SK-N-SH (cell line): ENCODE results near the gene HSPA4L. TPM values are rescaled to one million over a fixed set of nuclear protein-coding genes. Genes with fewer than 3 reads are reported as not detected.

Experiments used
- CTCF ChIA-PET: fragments of 300-600, 350-600 bp; formaldehyde crosslinking; extraction: SDS; loops from one replicate; lab custom pipeline; 2021; lab: Yijun Ruan, JAX
- POLR2A ChIA-PET: fragments of 350-600 bp; sonication (Branson Sonifier 250); formaldehyde crosslinking; extraction: SDS; loops from one replicate; lab custom pipeline; 2020; ENCODE audit warnings: antibody characterized with exemption, inconsistent platforms; lab: Yijun Ruan, JAX
- DNase-seq: peaks from one replicate; pipeline ENCODE4 v3.0.0; 2012
- H2AFZ ChIP-seq: fragments of 200-600 bp; sonication (generic); 2 replicates; pipeline ENCODE4 v1.8.1; 2016; ENCODE audit warnings: antibody characterized with exemption, mild to moderate bottlenecking, low read depth
- H3F3A ChIP-seq: fragments of 200-600 bp; sonication (generic); replicated peaks from 2 replicates; pipeline ENCODE3; 2016; ENCODE audit warnings: antibody characterized with exemption, mild to moderate bottlenecking; ENCODE audit not compliant: insufficient read depth
- H3K27ac ChIP-seq, 2 experiments: fragments of 200-500 bp in 1 of 2; fragments of 200-600 bp in 1 of 2; sonication (Bioruptor generic) in 1 of 2; sonication (generic), shearing (Covaris generic) in 1 of 2; 2 replicates each; pipeline versions ENCODE4 v1.5.1 to v1.6.1; 2014 to 2016; ENCODE audit warnings: low read depth in 2 of 2, inconsistent platforms in 1 of 2, low read length in 1 of 2, mild to moderate bottlenecking in 1 of 2, mixed read lengths in 1 of 2
- H3K27me3 ChIP-seq: fragments of 200-600 bp; sonication (generic), shearing (Covaris generic); 2 replicates; pipeline ENCODE4 v1.6.1; 2016; ENCODE audit warnings: mixed run types; ENCODE audit not compliant: insufficient read depth
- H3K36me3 ChIP-seq, 2 experiments: fragments of 200-500 bp in 1 of 2; fragments of 200-600 bp in 1 of 2; sonication (Bioruptor generic) in 1 of 2; sonication (generic) in 1 of 2; replicated peaks in 1 of 2; 2 replicates each; pipeline versions ENCODE3 to v1.5.1; 2014 to 2016; ENCODE audit warnings: low read length in 1 of 2, mild to moderate bottlenecking in 1 of 2; ENCODE audit not compliant: insufficient read depth in 2 of 2, control insufficient read depth in 1 of 2
- H3K4me1 ChIP-seq, 2 experiments: fragments of 200-500 bp in 1 of 2; fragments of 200-600 bp in 1 of 2; sonication (Bioruptor generic) in 1 of 2; sonication (generic), shearing (Covaris generic) in 1 of 2; 2 replicates each; pipeline versions ENCODE4 v1.5.1 to v1.6.1; 2014 to 2016; ENCODE audit warnings: low read depth in 1 of 2, low read length in 1 of 2, mixed run types in 1 of 2; ENCODE audit not compliant: insufficient read depth in 2 of 2, control insufficient read depth in 1 of 2
- H3K4me2 ChIP-seq: fragments of 200-600 bp; sonication (generic), shearing (Covaris generic); 2 replicates; pipeline ENCODE4 v1.6.1; 2017; ENCODE audit warnings: mixed run types
- H3K4me3 ChIP-seq, 2 experiments: fragments of 200-500 bp in 1 of 2; fragments of 200-600 bp in 1 of 2; sonication (Bioruptor generic) in 1 of 2; sonication (generic), shearing (Covaris generic) in 1 of 2; 2 replicates each; pipeline versions ENCODE4 v1.5.1 to v1.8.1; 2014 to 2016; ENCODE audit warnings: low read depth in 2 of 2, inconsistent platforms in 1 of 2, low read length in 1 of 2, mild to moderate bottlenecking in 1 of 2, mixed read lengths in 1 of 2, moderate library complexity in 1 of 2
- H3K79me2 ChIP-seq: fragments of 200-600 bp; sonication (generic); 2 replicates; pipeline ENCODE4 v1.8.1; 2017; ENCODE audit warnings: mild to moderate bottlenecking; ENCODE audit not compliant: insufficient read depth
- H3K9ac ChIP-seq: fragments of 200-600 bp; sonication (generic); 2 replicates; pipeline ENCODE4 v1.6.1; 2017; ENCODE audit warnings: mixed run types
- H3K9me2 ChIP-seq: fragments of 200-600 bp; sonication (generic); 2 replicates; pipeline ENCODE4 v1.6.1; 2017; ENCODE audit warnings: mixed run types
- H3K9me3 ChIP-seq: fragments of 200-600 bp; sonication (generic); 2 replicates; pipeline ENCODE4 v1.6.1; 2017; ENCODE audit warnings: mixed run types, mild to moderate bottlenecking, moderate library complexity
- H4K20me1 ChIP-seq: fragments of 200-600 bp; sonication (generic); 2 replicates; pipeline ENCODE4 v1.6.1; 2017; ENCODE audit warnings: mild to moderate bottlenecking, mixed run types; ENCODE audit not compliant: insufficient read depth
- CHD2 ChIP-seq: fragments of 150-350 bp; IDR thresholded peaks from 2 replicates; pipeline ENCODE4 v1.6.1; 2018; ENCODE audit warnings: low read length; ENCODE audit not compliant: partially characterized antibody
- ELF1 ChIP-seq: IDR thresholded peaks from 2 replicates; pipeline ENCODE4 v1.4.0; 2012
- FOXJ3 ChIP-seq: sonication (generic); formaldehyde crosslinking; IDR thresholded peaks from 2 replicates; pipeline ENCODE4 v1.5.1; 2020; ENCODE audit warnings: mild to moderate bottlenecking, missing genetic modification reagents
- POLR2AphosphoS5 ChIP-seq: IDR thresholded peaks from 2 replicates; pipeline ENCODE4 v1.6.1; 2012; ENCODE audit warnings: low read depth, low read length
- TCF12 ChIP-seq: IDR thresholded peaks from 2 replicates; pipeline ENCODE4 v1.4.0; 2012
- YY1 ChIP-seq: IDR thresholded peaks from 2 replicates; pipeline ENCODE4 v1.4.0; 2012; ENCODE audit warnings: low read depth, mild to moderate bottlenecking
- WGBS: methylation state at CpG from one replicate; pipeline ENCODE4 v1.1.6; 2017; ENCODE audit warnings: low lambda C conversion rate; 5-methylcytosine and 5-hydroxymethylcytosine counted together
- polyA plus RNA-seq, 3 experiments: library from polyadenylated mRNA; depleted of rRNA; stranded (reverse); fragments of >200 nt; gene quantifications; 2 replicates each; pipeline ENCODE4 v1.2.3, GENCODE V29; 2012
- TF ChIP-seq, protein P1 (sequence below): fragments of 150-350 bp; IDR thresholded peaks from 2 replicates; pipeline ENCODE4 v1.6.1; 2017; ENCODE audit warnings: antibody characterized with exemption, low read length, low read depth, borderline replicate concordance
- TF ChIP-seq, protein P2 (sequence below): IDR thresholded peaks from 2 replicates; pipeline ENCODE4 v1.4.0; 2012; ENCODE audit warnings: low read depth, borderline replicate concordance
- TF ChIP-seq, protein P3 (sequence below): IDR thresholded peaks from 2 replicates; pipeline ENCODE4 v1.4.0; 2012; ENCODE audit warnings: low read depth
- TF ChIP-seq, protein P4 (sequence below): IDR thresholded peaks from 2 replicates; pipeline ENCODE4 v1.6.1; 2012; ENCODE audit warnings: mild to moderate bottlenecking, low read depth, low read length, moderate library complexity

The HSPA4L gene
- polyA plus RNA-seq, 1 of the 3 experiments (the other 2 are of a cell fraction): 1.6 TPM

DNA sequence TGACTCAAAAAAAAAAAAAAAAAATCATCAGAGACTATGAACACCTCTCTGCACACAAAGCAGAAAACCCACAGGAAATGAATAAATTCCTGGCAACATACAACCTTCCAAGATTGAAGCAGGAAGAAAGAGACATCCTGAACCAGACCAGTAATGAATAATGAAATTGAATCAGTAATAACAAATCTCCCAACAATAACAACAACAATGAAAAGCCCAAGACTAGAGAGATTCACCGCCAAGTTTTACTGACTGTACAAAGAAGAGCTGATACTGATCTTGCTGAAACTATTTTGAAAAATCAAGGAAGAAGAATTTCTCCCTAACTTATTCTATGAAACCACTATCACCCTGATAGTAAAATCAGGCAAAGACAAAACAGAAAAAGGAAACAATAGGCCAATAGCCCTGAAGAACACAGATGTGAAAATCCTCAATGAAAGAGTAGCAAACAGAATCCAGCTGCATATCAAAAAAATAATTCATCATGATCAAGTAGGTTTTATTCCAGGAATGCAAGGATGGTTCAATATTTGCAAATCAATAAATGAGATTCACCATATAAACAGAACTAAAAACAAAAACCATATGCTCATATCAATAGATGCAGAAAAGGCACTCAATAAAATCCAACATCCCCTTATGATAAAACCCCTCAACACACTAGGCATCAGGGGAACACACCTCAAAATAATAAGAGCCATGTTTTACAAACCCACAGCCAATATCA is 67.5 kb downstream of the HSPA4L start:
- no peaks in the 10 kb centered on the region for H4K20me1 ChIP-seq
- H3K27ac ChIP-seq: no peak overlapping the region
- peaks cover 16% of the 10 kb centered on the region for H3K9me3 ChIP-seq
- no peaks in the 10 kb centered on the region for H3K9me2 ChIP-seq
- no peaks in the 10 kb centered on the region for H3K36me3 ChIP-seq
- CTCF ChIA-PET: no interaction called here
- no peaks in the 10 kb centered on the region; a peak in 1 of 4 replicates for H3K4me1 ChIP-seq
- no peak overlapping the region for H2AFZ ChIP-seq
- no peak for TF ChIP-seq POLR2AphosphoS5
- TF ChIP-seq, protein P1, sequence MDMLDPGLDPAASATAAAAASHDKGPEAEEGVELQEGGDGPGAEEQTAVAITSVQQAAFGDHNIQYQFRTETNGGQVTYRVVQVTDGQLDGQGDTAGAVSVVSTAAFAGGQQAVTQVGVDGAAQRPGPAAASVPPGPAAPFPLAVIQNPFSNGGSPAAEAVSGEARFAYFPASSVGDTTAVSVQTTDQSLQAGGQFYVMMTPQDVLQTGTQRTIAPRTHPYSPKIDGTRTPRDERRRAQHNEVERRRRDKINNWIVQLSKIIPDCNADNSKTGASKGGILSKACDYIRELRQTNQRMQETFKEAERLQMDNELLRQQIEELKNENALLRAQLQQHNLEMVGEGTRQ: no peak
- no peak for TF ChIP-seq ELF1
- no peak for TF ChIP-seq FOXJ3 (CRISPR knock-in tag)
- TF ChIP-seq CHD2: no peak
- no peak for TF ChIP-seq TCF12
- no peak for TF ChIP-seq YY1
- TF ChIP-seq, protein P2, sequence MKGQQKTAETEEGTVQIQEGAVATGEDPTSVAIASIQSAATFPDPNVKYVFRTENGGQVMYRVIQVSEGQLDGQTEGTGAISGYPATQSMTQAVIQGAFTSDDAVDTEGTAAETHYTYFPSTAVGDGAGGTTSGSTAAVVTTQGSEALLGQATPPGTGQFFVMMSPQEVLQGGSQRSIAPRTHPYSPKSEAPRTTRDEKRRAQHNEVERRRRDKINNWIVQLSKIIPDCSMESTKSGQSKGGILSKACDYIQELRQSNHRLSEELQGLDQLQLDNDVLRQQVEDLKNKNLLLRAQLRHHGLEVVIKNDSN: no peak
- TF ChIP-seq, protein P3, sequence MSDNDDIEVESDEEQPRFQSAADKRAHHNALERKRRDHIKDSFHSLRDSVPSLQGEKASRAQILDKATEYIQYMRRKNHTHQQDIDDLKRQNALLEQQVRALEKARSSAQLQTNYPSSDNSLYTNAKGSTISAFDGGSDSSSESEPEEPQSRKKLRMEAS: no peak
- WGBS: 96% methylated on average over 1 of the region's 1 CpG
- H3K4me2 ChIP-seq: no peak overlapping the region
- POLR2A ChIA-PET: no interaction called here
- H3F3A ChIP-seq: no peaks in the 10 kb centered on the region
- H3K9ac ChIP-seq: no peak overlapping the region
- 0 out of 2 replicates have a peak, but pooled peaks cover 5% of the 10 kb centered on the region for H3K79me2 ChIP-seq
- no peak for DNase-seq
- no peaks in the 10 kb centered on the region for H3K27me3 ChIP-seq
- no peak overlapping the region for H3K4me3 ChIP-seq

DNA sequence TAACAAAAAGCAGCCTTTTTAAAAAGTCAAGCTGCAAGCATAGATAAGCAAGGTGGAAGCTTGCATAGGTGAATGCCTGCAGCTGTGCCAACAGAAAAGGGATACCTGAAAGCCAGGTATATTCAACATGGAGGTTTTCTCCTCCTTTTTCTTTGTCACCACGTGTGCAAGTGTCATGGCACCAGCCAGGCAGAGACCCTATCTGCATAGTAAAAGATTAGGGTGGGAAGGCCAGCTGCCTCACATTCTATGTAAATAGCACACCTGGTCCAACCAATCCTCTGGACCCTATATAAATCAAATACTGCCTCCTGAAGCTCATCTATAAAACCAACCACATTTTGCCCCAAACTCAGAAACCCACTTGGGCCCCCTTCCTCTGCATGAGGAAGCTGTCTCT is 70.5 kb downstream of the HSPA4L start:
- no peak overlapping the region for H3K4me2 ChIP-seq
- no peak overlapping the region for H3K4me3 ChIP-seq
- no peak for DNase-seq
- no peaks in the 10 kb centered on the region for H3K36me3 ChIP-seq
- no peaks in the 10 kb centered on the region for H3K9me2 ChIP-seq
- no peaks in the 10 kb centered on the region for H4K20me1 ChIP-seq
- no peak overlapping the region for H3K9ac ChIP-seq
- no peaks in the 10 kb centered on the region for H3K27me3 ChIP-seq
- peaks cover 11% of the 10 kb centered on the region; the same call in 1 of the 2 replicates for H3K9me3 ChIP-seq
- no peak overlapping the region for H2AFZ ChIP-seq
- CTCF ChIA-PET: no interaction called here
- whole genome bisulfite sequencing: 64% methylated on average over 1 of the region's 1 CpG
- no peak overlapping the region for H3K27ac ChIP-seq
- TF ChIP-seq, protein P2: no peak
- TF ChIP-seq, protein P4, sequence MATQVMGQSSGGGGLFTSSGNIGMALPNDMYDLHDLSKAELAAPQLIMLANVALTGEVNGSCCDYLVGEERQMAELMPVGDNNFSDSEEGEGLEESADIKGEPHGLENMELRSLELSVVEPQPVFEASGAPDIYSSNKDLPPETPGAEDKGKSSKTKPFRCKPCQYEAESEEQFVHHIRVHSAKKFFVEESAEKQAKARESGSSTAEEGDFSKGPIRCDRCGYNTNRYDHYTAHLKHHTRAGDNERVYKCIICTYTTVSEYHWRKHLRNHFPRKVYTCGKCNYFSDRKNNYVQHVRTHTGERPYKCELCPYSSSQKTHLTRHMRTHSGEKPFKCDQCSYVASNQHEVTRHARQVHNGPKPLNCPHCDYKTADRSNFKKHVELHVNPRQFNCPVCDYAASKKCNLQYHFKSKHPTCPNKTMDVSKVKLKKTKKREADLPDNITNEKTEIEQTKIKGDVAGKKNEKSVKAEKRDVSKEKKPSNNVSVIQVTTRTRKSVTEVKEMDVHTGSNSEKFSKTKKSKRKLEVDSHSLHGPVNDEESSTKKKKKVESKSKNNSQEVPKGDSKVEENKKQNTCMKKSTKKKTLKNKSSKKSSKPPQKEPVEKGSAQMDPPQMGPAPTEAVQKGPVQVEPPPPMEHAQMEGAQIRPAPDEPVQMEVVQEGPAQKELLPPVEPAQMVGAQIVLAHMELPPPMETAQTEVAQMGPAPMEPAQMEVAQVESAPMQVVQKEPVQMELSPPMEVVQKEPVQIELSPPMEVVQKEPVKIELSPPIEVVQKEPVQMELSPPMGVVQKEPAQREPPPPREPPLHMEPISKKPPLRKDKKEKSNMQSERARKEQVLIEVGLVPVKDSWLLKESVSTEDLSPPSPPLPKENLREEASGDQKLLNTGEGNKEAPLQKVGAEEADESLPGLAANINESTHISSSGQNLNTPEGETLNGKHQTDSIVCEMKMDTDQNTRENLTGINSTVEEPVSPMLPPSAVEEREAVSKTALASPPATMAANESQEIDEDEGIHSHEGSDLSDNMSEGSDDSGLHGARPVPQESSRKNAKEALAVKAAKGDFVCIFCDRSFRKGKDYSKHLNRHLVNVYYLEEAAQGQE: no peak
- no peak for TF ChIP-seq POLR2AphosphoS5
- POLR2A ChIA-PET: no interaction called here
- peaks cover 6 to 10% of the 10 kb centered on the region in 2 experiments; a peak in 3 of 4 replicates for H3K4me1 ChIP-seq
- 0 out of 2 replicates have a peak, but pooled peaks cover 5% of the 10 kb centered on the region for H3K79me2 ChIP-seq
- H3F3A ChIP-seq: no peaks in the 10 kb centered on the region
